Middle frontal gyrus (tissue), 1 donor: ENCODE measurements around the gene PTTG1IP.

ENCODE experiments used
- DNase-seq: peaks from one replicate; pipeline ENCODE4 v3.0.0-alpha.2; 2015; ENCODE audit warnings: low spot score; ENCODE audit errors: extremely low spot score

The PTTG1IP gene

GRCh38 chr21:44909719-44910118 is 36.2 kb upstream of the PTTG1IP start:
- no peak for DNase-seq

GRCh38 chr21:44908908-44909307 is 35.4 kb upstream of the PTTG1IP start:
- no peak for DNase-seq

GRCh38 chr21:44907966-44908895 is 34.7 kb upstream of the PTTG1IP start:
- no peak for DNase-seq

GRCh38 chr21:44907225-44907965 is 33.9 kb upstream of the PTTG1IP start:
- DNase-seq = no peak

- no peak for DNase-seq
These were observed 32.2 kb upstream of the PTTG1IP start for GRCh38 chr21:44905728-44906090.

- no peak for DNase-seq
These were observed 31.7 kb upstream of the PTTG1IP start for GRCh38 chr21:44905016-44905727.

GRCh38 chr21:44904141-44904923 is 30.8 kb upstream of the PTTG1IP start:
- DNase-seq = no peak

- DNase-seq = no peak
These were observed 30.2 kb upstream of the PTTG1IP start for GRCh38 chr21:44903689-44904088.

GRCh38 chr21:44903050-44903685 is 29.7 kb upstream of the PTTG1IP start:
- no peak for DNase-seq

- DNase-seq = no peak
These were observed 29.0 kb upstream of the PTTG1IP start for GRCh38 chr21:44902268-44903049.

- DNase-seq = no peak
These were observed 28.0 kb upstream of the PTTG1IP start for GRCh38 chr21:44901391-44902074.

- no peak for DNase-seq
These were observed 27.2 kb upstream of the PTTG1IP start for GRCh38 chr21:44900559-44901251.

- DNase-seq = no peak
These were observed 26.5 kb upstream of the PTTG1IP start for GRCh38 chr21:44899768-44900558.

GRCh38 chr21:44898851-44899767 is 25.6 kb upstream of the PTTG1IP start:
- no peak for DNase-seq

GRCh38 chr21:44898011-44898488 is 24.6 kb upstream of the PTTG1IP start:
- no peak for DNase-seq

GRCh38 chr21:44897326-44898010 is 24.0 kb upstream of the PTTG1IP start:
- no peak for DNase-seq
